NCI-H1694 treated with DMSO at 0.1 percent for 48 hours (cell line): ENCODE data around the gene GMDS.

Source experiments
- DNase-seq: peaks from one replicate; lab custom pipeline; 2025; lab: John Stamatoyannopoulos, UW

GMDS gene

GRCh38 chr6:1601158-1602048, 644.0 kb downstream of the GMDS start:
- no peak for DNase-seq

GRCh38 chr6:1600764-1601157, 644.6 kb downstream of the GMDS start:
- no peak for DNase-seq

GRCh38 chr6:1600063-1600763, 645.2 kb downstream of the GMDS start:
- no peak for DNase-seq

- no peak for DNase-seq
Observed at GRCh38 chr6:1599469-1599868, 645.9 kb downstream of the GMDS start.

- no peak for DNase-seq
Observed at GRCh38 chr6:1598886-1599285, 646.5 kb downstream of the GMDS start.

- no peak for DNase-seq
Observed at GRCh38 chr6:1598433-1598832, 647.0 kb downstream of the GMDS start.

GRCh38 chr6:1597924-1598323, 647.5 kb downstream of the GMDS start:
- no peak for DNase-seq

GRCh38 chr6:1597121-1597744, 648.2 kb downstream of the GMDS start:
- DNase-seq, result no peak

GRCh38 chr6:1596088-1596852, 649.1 kb downstream of the GMDS start:
- no peak for DNase-seq

GRCh38 chr6:1595271-1596087, 649.9 kb downstream of the GMDS start:
- no peak for DNase-seq

- no peak for DNase-seq
Observed at GRCh38 chr6:1594445-1595200, 650.8 kb downstream of the GMDS start.

GRCh38 chr6:1593958-1594314, 651.5 kb downstream of the GMDS start:
- DNase-seq, result no peak

GRCh38 chr6:1593286-1593957, 652.0 kb downstream of the GMDS start:
- no peak for DNase-seq

- no peak for DNase-seq
Observed at GRCh38 chr6:1592852-1593251, 652.6 kb downstream of the GMDS start.

- no peak for DNase-seq
Observed at GRCh38 chr6:1591926-1592325, 653.5 kb downstream of the GMDS start.

GRCh38 chr6:1591243-1591642, 654.2 kb downstream of the GMDS start:
- DNase-seq, result no peak

- no peak for DNase-seq
Observed at GRCh38 chr6:1590580-1590979, 654.8 kb downstream of the GMDS start.

- no peak for DNase-seq
Observed at GRCh38 chr6:1589208-1589607, 656.2 kb downstream of the GMDS start.

- no peak for DNase-seq
Observed at GRCh38 chr6:1587977-1588376, 657.4 kb downstream of the GMDS start.

GRCh38 chr6:1587546-1587945, 657.9 kb downstream of the GMDS start:
- no peak for DNase-seq
